GM21576 (cell line): ENCODE results near the gene CENPT.
A peak's percentile ranks its signal among the peaks of the same experiment; 100 is the strongest.
"Not testable (repeated sequence)": the region's sequence is repeated elsewhere in the genome, so short reads cannot be mapped to it uniquely, and the experiment has no call there.

ENCODE experiments used
- ATAC-seq: cut with Tn5 transposase; IDR thresholded peaks from one replicate; pipeline ENCODE4 v1.9.1; 2021; ENCODE audit warnings: mild to moderate bottlenecking, moderate library complexity; ENCODE audit not compliant: unreplicated experiment

The CENPT gene

GRCh38 chr16:67877064-67877463, 29.6 kb upstream of the CENPT start:
- ATAC-seq, result no peak

GRCh38 chr16:67874372-67874771, 26.9 kb upstream of the CENPT start:
- no peak for ATAC-seq

- ATAC-seq, result no peak
Measured at GRCh38 chr16:67873435-67874370, 26.2 kb upstream of the CENPT start.

GRCh38 chr16:67872631-67873434, 25.3 kb upstream of the CENPT start, which contains the start of gene EDC4:
Gene EDC4, plus strand, starts transcription at chr16:67873052. Its CDS starts 210 bp downstream, at chr16:67873262.
- ATAC-seq, result peak; percentile 61

GRCh38 chr16:67872131-67872630, 24.7 kb upstream of the CENPT start:
- no peak for ATAC-seq

GRCh38 chr16:67871256-67871655, 23.8 kb upstream of the CENPT start:
- no peak for ATAC-seq

GRCh38 chr16:67869653-67870052, 22.2 kb upstream of the CENPT start:
- no peak for ATAC-seq

GRCh38 chr16:67868290-67868689, 20.8 kb upstream of the CENPT start:
- ATAC-seq, result no peak

GRCh38 chr16:67865318-67865717, 17.8 kb upstream of the CENPT start:
- no peak for ATAC-seq

- no peak for ATAC-seq
Measured at GRCh38 chr16:67864594-67864993, 17.1 kb upstream of the CENPT start.

GRCh38 chr16:67864044-67864443, 16.6 kb upstream of the CENPT start:
- not testable (repeated sequence) for ATAC-seq

GRCh38 chr16:67862623-67863583, 15.4 kb upstream of the CENPT start:
- no peak for ATAC-seq

GRCh38 chr16:67861877-67862276, 14.4 kb upstream of the CENPT start:
- ATAC-seq, result no peak

GRCh38 chr16:67860589-67861398, 13.3 kb upstream of the CENPT start:
- no peak for ATAC-seq

- no peak for ATAC-seq
Measured at GRCh38 chr16:67858500-67858899, 11.0 kb upstream of the CENPT start.

- ATAC-seq, result no peak
Measured at GRCh38 chr16:67857547-67858233, 10.2 kb upstream of the CENPT start.

- ATAC-seq, result no peak
Measured at GRCh38 chr16:67856927-67857546, 9.5 kb upstream of the CENPT start.

GRCh38 chr16:67855789-67856188, 8.3 kb upstream of the CENPT start:
- no peak for ATAC-seq

- ATAC-seq, result no peak
Measured at GRCh38 chr16:67853670-67854069, 6.2 kb upstream of the CENPT start.
